Measurements from ENCODE around the gene TSPEAR. TPM values are rescaled to one million over a fixed set of nuclear protein-coding genes. Genes with fewer than 3 reads are reported as not detected.

TSPEAR gene
- total RNA-seq, 1 donor from 2014 or later: 0.34 TPM

- Mint-ChIP-seq H3K4me1 (ENCODE audit: unreplicated experiment) (peaks cover 13% of the 10 kb centered on the region), H3K9me3 (no peaks in the 10 kb centered on the region), H3K27me3 (peaks cover 56% of the 10 kb centered on the region), H3K27ac (no peak overlapping the region), H3K4me3 (no peak overlapping the region), H3K36me3 (no peaks in the 10 kb centered on the region)
- DNase-seq (ENCODE audit: extremely low spot score, unreplicated experiment): no peak
- TF ChIP-seq, protein P1, sequence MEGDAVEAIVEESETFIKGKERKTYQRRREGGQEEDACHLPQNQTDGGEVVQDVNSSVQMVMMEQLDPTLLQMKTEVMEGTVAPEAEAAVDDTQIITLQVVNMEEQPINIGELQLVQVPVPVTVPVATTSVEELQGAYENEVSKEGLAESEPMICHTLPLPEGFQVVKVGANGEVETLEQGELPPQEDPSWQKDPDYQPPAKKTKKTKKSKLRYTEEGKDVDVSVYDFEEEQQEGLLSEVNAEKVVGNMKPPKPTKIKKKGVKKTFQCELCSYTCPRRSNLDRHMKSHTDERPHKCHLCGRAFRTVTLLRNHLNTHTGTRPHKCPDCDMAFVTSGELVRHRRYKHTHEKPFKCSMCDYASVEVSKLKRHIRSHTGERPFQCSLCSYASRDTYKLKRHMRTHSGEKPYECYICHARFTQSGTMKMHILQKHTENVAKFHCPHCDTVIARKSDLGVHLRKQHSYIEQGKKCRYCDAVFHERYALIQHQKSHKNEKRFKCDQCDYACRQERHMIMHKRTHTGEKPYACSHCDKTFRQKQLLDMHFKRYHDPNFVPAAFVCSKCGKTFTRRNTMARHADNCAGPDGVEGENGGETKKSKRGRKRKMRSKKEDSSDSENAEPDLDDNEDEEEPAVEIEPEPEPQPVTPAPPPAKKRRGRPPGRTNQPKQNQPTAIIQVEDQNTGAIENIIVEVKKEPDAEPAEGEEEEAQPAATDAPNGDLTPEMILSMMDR (conservative IDR thresholded peaks at IDR 0.05): no peak
Observed at GRCh38 chr21:44682580-44683151, 28.7 kb downstream of the TSPEAR start.

DNA sequence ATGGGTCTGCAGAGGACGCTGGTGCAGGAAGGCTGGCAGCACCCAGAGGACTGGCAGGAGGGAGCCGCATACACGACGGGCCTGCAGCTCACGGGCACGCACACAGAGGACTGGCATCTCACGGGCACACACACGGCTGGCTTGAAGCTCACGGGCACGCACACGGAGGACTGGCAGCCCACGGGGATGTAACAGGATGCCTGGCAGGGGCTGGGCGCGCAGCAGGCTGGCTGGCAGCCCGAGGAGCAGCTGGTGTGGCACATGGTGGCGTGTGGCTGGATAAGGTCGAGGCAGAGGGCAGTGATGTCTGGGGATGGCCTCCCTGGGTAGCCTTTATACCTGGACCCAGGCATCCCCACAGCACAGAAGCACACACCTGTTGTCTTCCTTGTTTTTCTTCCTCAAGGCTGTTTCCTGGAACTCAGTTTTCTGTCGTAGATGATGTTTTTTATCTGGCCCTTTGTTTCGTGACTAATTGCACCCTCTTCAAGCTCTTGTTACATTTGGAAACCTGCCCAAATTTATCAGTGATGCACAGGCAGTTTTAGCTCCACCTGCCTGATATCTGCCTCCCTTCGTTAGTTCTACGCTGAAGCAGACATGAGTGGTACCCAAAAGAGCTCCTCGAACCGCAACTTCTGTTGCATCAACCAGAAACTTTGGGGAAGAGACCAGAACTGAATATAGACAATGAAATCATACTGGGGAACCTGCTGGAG, 29.4 kb downstream of the TSPEAR start, which contains the start of gene KRTAP12-1:
TSS of gene KRTAP12-1 (minus strand) at position 303 of the 719 bp plus-strand sequence. CDS start at position 263, 40 bp downstream.
- Mint-ChIP-seq H3K27me3 (peaks cover 54% of the 10 kb centered on the region), H3K4me1 (ENCODE audit: unreplicated experiment) (peaks cover 7% of the 10 kb centered on the region), H3K9me3 (no peaks in the 10 kb centered on the region), H3K27ac (no peak within 1 kb of the TSS), H3K36me3 (no peaks in the 10 kb centered on the region), H3K4me3 (no peak within 1 kb of the TSS)
- TF ChIP-seq, protein P1 (conservative IDR thresholded peaks at IDR 0.05): no peak
- no peak for DNase-seq (ENCODE audit: extremely low spot score, unreplicated experiment)

- Mint-ChIP-seq H3K27me3 (peaks cover 54% of the 10 kb centered on the region), H3K27ac (no peak overlapping the region), H3K4me1 (ENCODE audit: unreplicated experiment) (no peaks in the 10 kb centered on the region), H3K36me3 (no peaks in the 10 kb centered on the region), H3K9me3 (no peaks in the 10 kb centered on the region), H3K4me3 (no peak overlapping the region)
- DNase-seq (ENCODE audit: extremely low spot score, unreplicated experiment): no peak
- TF ChIP-seq, protein P1 (conservative IDR thresholded peaks at IDR 0.05): no peak
Observed at GRCh38 chr21:44681152-44681551, 30.2 kb downstream of the TSPEAR start.

- DNase-seq (ENCODE audit: extremely low spot score, unreplicated experiment): no peak
- no peak overlapping the region for H3K4me3 Mint-ChIP-seq
- peaks cover 3% of the 10 kb centered on the region for H3K9me3 Mint-ChIP-seq
- no peak overlapping the region for H3K27ac Mint-ChIP-seq
- peaks cover 54% of the 10 kb centered on the region for H3K27me3 Mint-ChIP-seq
- no peaks in the 10 kb centered on the region for H3K4me1 Mint-ChIP-seq (ENCODE audit: unreplicated experiment)
- H3K36me3 Mint-ChIP-seq: no peaks in the 10 kb centered on the region
- TF ChIP-seq, protein P1 (conservative IDR thresholded peaks at IDR 0.05): no peak
Observed at GRCh38 chr21:44677881-44678280, 33.5 kb downstream of the TSPEAR start.

DNA sequence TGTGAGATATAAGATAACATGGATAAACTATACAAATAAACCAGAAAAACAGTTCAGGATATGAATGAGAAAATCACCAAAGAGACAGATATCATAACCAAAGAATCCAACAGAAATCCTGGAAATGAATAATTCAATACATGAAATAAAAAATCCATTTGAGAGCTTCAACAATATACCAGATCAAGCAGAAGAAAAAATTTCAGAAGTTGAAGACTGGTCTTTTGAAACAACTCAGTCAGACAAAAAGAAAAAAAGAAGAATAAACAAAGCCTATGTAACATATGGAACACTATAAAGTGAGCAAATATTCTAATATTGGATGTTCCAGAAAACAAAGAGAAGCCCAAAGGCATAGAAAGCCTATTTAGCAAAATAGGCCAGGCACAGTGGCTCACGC, 39.5 kb downstream of the TSPEAR start:
- Mint-ChIP-seq H3K36me3 (no peaks in the 10 kb centered on the region), H3K9me3 (peaks cover 10% of the 10 kb centered on the region), H3K4me3 (no peak overlapping the region), H3K27me3 (peaks cover 32% of the 10 kb centered on the region), H3K27ac (no peak overlapping the region), H3K4me1 (ENCODE audit: unreplicated experiment) (no peaks in the 10 kb centered on the region)
- no peak for DNase-seq (ENCODE audit: extremely low spot score, unreplicated experiment)
- TF ChIP-seq, protein P1 (conservative IDR thresholded peaks at IDR 0.05): no peak

All from type B pancreatic cell (in vitro differentiated cells).